ENCODE measurements around the gene GCN1. TPM values are rescaled to one million over a fixed set of nuclear protein-coding genes. Genes with fewer than 3 reads are reported as not detected.

GCN1 gene
- polyA plus RNA-seq, 4 donors = 12.3 to 47.9 (median 21.0) TPM

DNA sequence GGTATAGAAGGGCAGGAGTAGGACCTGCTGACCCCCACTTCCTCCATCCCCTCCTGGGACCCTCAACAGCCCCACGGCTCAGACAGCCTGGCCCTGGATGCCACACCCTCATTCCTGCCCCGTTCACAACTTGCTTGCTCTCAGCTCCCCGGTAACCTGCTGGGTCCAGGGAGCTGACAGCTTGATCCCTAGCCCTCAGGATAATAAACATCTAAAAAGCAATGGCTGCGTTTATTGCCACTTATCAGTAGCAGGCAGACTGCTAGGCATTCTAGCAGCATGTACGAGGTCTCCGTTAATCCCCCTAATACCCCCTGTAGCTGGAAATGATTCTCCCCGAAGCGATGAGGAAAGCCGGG lies 30.7 kb upstream of the GCN1 start:
- peaks cover 15 to 66% (median 16%) of the 10 kb centered on the region in 3 donors for H3K4me1 ChIP-seq (ENCODE audit: control insufficient read depth in 3 of 3, insufficient read depth in 2 of 3, low read depth in 1 of 3, low read length in 2 of 3)
- H3K36me3 ChIP-seq (ENCODE audit: control insufficient read depth in 3 of 3, insufficient read depth in 2 of 3, low read depth in 1 of 3, low read length in 3 of 3) = peaks cover 7 to 59% (median 19%) of the 10 kb centered on the region in 3 donors
- no peaks in the 10 kb centered on the region for H3K27me3 ChIP-seq (ENCODE audit: control insufficient read depth in 3 of 3, insufficient read depth in 3 of 3, low read length in 3 of 3)
- FAIRE-seq (no peak), DNase-seq (peak; percentile 83 to 87)
- WGBS, 3 donors = 5 to 36% (median 34%) methylated on average over 9 of the region's 9 CpGs
- H3K27ac ChIP-seq (ENCODE audit: low read depth in 1 of 3, low read length in 2 of 3) = peak overlapping the region; percentile 77 to 99 (median 95)
- H3K9me3 ChIP-seq (ENCODE audit: control insufficient read depth in 2 of 2, insufficient read depth in 1 of 2, low read depth in 1 of 2, low read length in 1 of 2) = no peaks in the 10 kb centered on the region
- peak overlapping the region; percentile 28 to 59 (median 39) for H3K4me3 ChIP-seq (ENCODE audit: low read depth in 1 of 3, low read length in 3 of 3)

- Histone ChIP-seq H3K9me3 (ENCODE audit: control insufficient read depth in 2 of 2, insufficient read depth in 1 of 2, low read depth in 1 of 2, low read length in 1 of 2) (no peaks in the 10 kb centered on the region), H3K36me3 (ENCODE audit: control insufficient read depth in 3 of 3, insufficient read depth in 2 of 3, low read depth in 1 of 3, low read length in 3 of 3) (peaks cover 11 to 62% (median 21%) of the 10 kb centered on the region in 3 donors), H3K4me1 (ENCODE audit: control insufficient read depth in 3 of 3, insufficient read depth in 2 of 3, low read depth in 1 of 3, low read length in 2 of 3) (peaks cover 9 to 60% (median 13%) of the 10 kb centered on the region in 3 donors), H3K27me3 (ENCODE audit: control insufficient read depth in 3 of 3, insufficient read depth in 3 of 3, low read length in 3 of 3) (no peaks in the 10 kb centered on the region), H3K27ac (ENCODE audit: low read depth in 1 of 3, low read length in 2 of 3) (peak overlapping the region; percentile 77 to 99 (median 95)), H3K4me3 (ENCODE audit: low read depth in 1 of 3, low read length in 3 of 3) (peak overlapping the region; percentile 28 to 59 (median 39))
- DNase-seq (peak; percentile 90 to 92), FAIRE-seq (no peak)
- 15 to 42% (median 16%) methylated on average over 24 to 25 of the region's 25 CpGs for WGBS, 3 donors
Observed at GRCh38 chr12:120224304-120225199, 30.0 kb upstream of the GCN1 start.

- Histone ChIP-seq H3K27me3 (ENCODE audit: control insufficient read depth in 3 of 3, insufficient read depth in 3 of 3, low read length in 3 of 3) (no peaks in the 10 kb centered on the region), H3K4me1 (ENCODE audit: control insufficient read depth in 3 of 3, insufficient read depth in 2 of 3, low read depth in 1 of 3, low read length in 2 of 3) (peaks cover under 1 to 52% (median 13%) of the 10 kb centered on the region in 3 donors), H3K27ac (ENCODE audit: low read depth in 1 of 3, low read length in 2 of 3) (peak overlapping the region; percentile 77 to 99 (median 95)), H3K9me3 (ENCODE audit: control insufficient read depth in 2 of 2, insufficient read depth in 1 of 2, low read depth in 1 of 2, low read length in 1 of 2) (no peaks in the 10 kb centered on the region), H3K36me3 (ENCODE audit: control insufficient read depth in 3 of 3, insufficient read depth in 2 of 3, low read depth in 1 of 3, low read length in 3 of 3) (peaks cover 15 to 71% (median 23%) of the 10 kb centered on the region in 3 donors), H3K4me3 (ENCODE audit: low read depth in 1 of 3, low read length in 3 of 3) (peak overlapping the region; percentile 28 to 59 (median 39))
- no peak for FAIRE-seq
- WGBS, 3 donors = 64 to 81% (median 75%) methylated on average over 19 of the region's 19 CpGs
- DNase-seq = no peak
Observed at GRCh38 chr12:120223458-120224303, 29.2 kb upstream of the GCN1 start.

DNA sequence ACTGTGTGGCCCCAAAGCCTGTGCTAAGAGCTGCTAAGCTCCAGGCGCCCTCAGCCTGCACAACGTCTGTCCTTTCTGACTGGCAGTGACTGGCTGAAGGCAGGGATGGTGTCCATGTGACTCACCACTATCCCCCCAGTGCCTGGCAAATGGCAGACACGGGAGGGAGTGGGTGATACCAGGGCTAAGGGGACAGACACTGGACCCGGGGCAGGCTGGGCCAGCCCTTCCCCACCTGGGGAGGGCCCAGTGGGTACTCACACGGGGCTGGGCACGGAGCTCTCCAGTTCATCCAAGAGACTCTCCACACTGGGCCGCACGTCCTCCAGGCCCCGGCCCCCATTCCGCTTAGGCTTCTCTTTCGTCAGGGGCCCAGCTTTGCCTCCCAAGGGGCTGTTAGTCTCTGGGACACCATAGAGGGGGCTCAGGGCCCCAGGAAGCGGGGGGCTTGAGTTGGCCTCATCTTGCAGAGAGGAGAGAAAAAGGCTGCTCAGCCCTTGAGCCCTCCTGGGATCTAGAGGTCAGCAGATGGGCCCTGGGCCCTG lies 27.8 kb upstream of the GCN1 start:
- FAIRE-seq (no peak), DNase-seq (no peak)
- H3K9me3 ChIP-seq (ENCODE audit: control insufficient read depth in 2 of 2, insufficient read depth in 1 of 2, low read depth in 1 of 2, low read length in 1 of 2) = no peaks in the 10 kb centered on the region
- H3K4me3 ChIP-seq (ENCODE audit: low read depth in 1 of 3, low read length in 3 of 3) = no peak overlapping the region
- peaks cover 15 to 84% (median 23%) of the 10 kb centered on the region in 3 donors for H3K36me3 ChIP-seq (ENCODE audit: control insufficient read depth in 3 of 3, insufficient read depth in 2 of 3, low read depth in 1 of 3, low read length in 3 of 3)
- WGBS, 3 donors = 88 to 93% (median 89%) methylated on average over 12 of the region's 12 CpGs
- no peaks in the 10 kb centered on the region for H3K27me3 ChIP-seq (ENCODE audit: control insufficient read depth in 3 of 3, insufficient read depth in 3 of 3, low read length in 3 of 3)
- no peak overlapping the region for H3K27ac ChIP-seq (ENCODE audit: low read depth in 1 of 3, low read length in 2 of 3)
- H3K4me1 ChIP-seq (ENCODE audit: control insufficient read depth in 3 of 3, insufficient read depth in 2 of 3, low read depth in 1 of 3, low read length in 2 of 3) = peaks cover 0 to 40% (median 6%) of the 10 kb centered on the region in 3 donors

DNA sequence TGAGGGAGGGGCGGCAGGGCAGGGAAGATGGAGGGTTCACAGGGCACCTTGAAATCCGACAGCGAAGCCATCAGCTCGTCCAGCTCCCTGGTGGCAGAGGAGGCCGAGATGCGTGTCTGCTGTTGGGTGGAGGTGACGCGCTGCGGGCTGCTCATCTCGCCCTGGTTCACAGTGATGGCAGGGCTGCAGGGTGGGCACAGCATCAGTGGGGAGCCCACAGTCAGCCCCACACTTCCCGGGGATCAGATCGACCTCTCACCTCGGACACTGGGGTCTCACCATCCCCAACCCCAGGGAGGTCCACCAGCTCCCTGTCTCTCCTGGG lies 27.0 kb upstream of the GCN1 start:
- FAIRE-seq = no peak
- no peak overlapping the region for H3K27ac ChIP-seq (ENCODE audit: low read depth in 1 of 3, low read length in 2 of 3)
- no peak overlapping the region for H3K4me3 ChIP-seq (ENCODE audit: low read depth in 1 of 3, low read length in 3 of 3)

GRCh38 chr12:120220838-120221575 lies 26.5 kb upstream of the GCN1 start:
- peaks cover 0 to 27% (median 0%) of the 10 kb centered on the region in 3 donors for H3K4me1 ChIP-seq (ENCODE audit: control insufficient read depth in 3 of 3, insufficient read depth in 2 of 3, low read depth in 1 of 3, low read length in 2 of 3)
- FAIRE-seq = no peak
- no peaks in the 10 kb centered on the region for H3K27me3 ChIP-seq (ENCODE audit: control insufficient read depth in 3 of 3, insufficient read depth in 3 of 3, low read length in 3 of 3)
- no peak for DNase-seq
- peaks cover 15 to 90% (median 30%) of the 10 kb centered on the region in 3 donors for H3K36me3 ChIP-seq (ENCODE audit: control insufficient read depth in 3 of 3, insufficient read depth in 2 of 3, low read depth in 1 of 3, low read length in 3 of 3)
- no peak overlapping the region for H3K4me3 ChIP-seq (ENCODE audit: low read depth in 1 of 3, low read length in 3 of 3)
- WGBS, 3 donors = 73 to 74% (median 74%) methylated on average over 8 to 10 of the region's 10 CpGs
- no peak overlapping the region for H3K27ac ChIP-seq (ENCODE audit: low read depth in 1 of 3, low read length in 2 of 3)
- H3K9me3 ChIP-seq (ENCODE audit: control insufficient read depth in 2 of 2, insufficient read depth in 1 of 2, low read depth in 1 of 2, low read length in 1 of 2) = no peaks in the 10 kb centered on the region

More for the DNA sequence above, 27.0 kb upstream of the GCN1 start:
- Histone ChIP-seq H3K27me3 (ENCODE audit: control insufficient read depth in 3 of 3, insufficient read depth in 3 of 3, low read length in 3 of 3) (no peaks in the 10 kb centered on the region), H3K4me1 (ENCODE audit: control insufficient read depth in 3 of 3, insufficient read depth in 2 of 3, low read depth in 1 of 3, low read length in 2 of 3) (peaks cover 0 to 32% (median 2%) of the 10 kb centered on the region in 3 donors), H3K9me3 (ENCODE audit: control insufficient read depth in 2 of 2, insufficient read depth in 1 of 2, low read depth in 1 of 2, low read length in 1 of 2) (no peaks in the 10 kb centered on the region), H3K36me3 (ENCODE audit: control insufficient read depth in 3 of 3, insufficient read depth in 2 of 3, low read depth in 1 of 3, low read length in 3 of 3) (peaks cover 15 to 90% (median 26%) of the 10 kb centered on the region in 3 donors)
- no peak for DNase-seq
- 92 to 93% (median 93%) methylated on average over 13 of the region's 13 CpGs for WGBS, 3 donors

- Histone ChIP-seq H3K9me3 (ENCODE audit: control insufficient read depth in 2 of 2, insufficient read depth in 1 of 2, low read depth in 1 of 2, low read length in 1 of 2) (no peaks in the 10 kb centered on the region), H3K27ac (ENCODE audit: low read depth in 1 of 3, low read length in 2 of 3) (no peak overlapping the region), H3K4me1 (ENCODE audit: control insufficient read depth in 3 of 3, insufficient read depth in 2 of 3, low read depth in 1 of 3, low read length in 2 of 3) (peaks cover 0 to 8% (median 0%) of the 10 kb centered on the region in 3 donors), H3K4me3 (ENCODE audit: low read depth in 1 of 3, low read length in 3 of 3) (no peak overlapping the region), H3K27me3 (ENCODE audit: control insufficient read depth in 3 of 3, insufficient read depth in 3 of 3, low read length in 3 of 3) (no peaks in the 10 kb centered on the region), H3K36me3 (ENCODE audit: control insufficient read depth in 3 of 3, insufficient read depth in 2 of 3, low read depth in 1 of 3, low read length in 3 of 3) (peaks cover 17 to 100% (median 40%) of the 10 kb centered on the region in 3 donors)
- FAIRE-seq = no peak
- WGBS, 3 donors = 89 to 90% (median 89%) methylated on average over 19 of the region's 19 CpGs
- DNase-seq = peak in 1 of 2 donors; percentile 37
Observed at GRCh38 chr12:120218680-120219606, 24.4 kb upstream of the GCN1 start.
